ENCODE results near the gene STX8. TPM values are rescaled to one million over a fixed set of nuclear protein-coding genes. Genes with fewer than 3 reads are reported as not detected.

STX8 gene
- total RNA-seq, 4 donors from 2014 or later: 22.0 to 67.3 (median 46.5) TPM

- intact Hi-C loops (cut with DNase I; ENCODE audit: low total_unique reads): no loop called here
- H3K9me3 ChIP-seq: no peaks in the 10 kb centered on the region
- no peak overlapping the region for H3K4me3 ChIP-seq
- H3K36me3 ChIP-seq: no peaks in the 10 kb centered on the region
- H3K27me3 ChIP-seq: no peaks in the 10 kb centered on the region
- peak overlapping the region; percentile 84 to 89 for H3K27ac ChIP-seq
- H3K4me1 ChIP-seq: peaks cover 0 to 3% of the 10 kb centered on the region in 2 donors
- DNase-seq: no peak
- TF ChIP-seq POLR2A (IDR thresholded peaks at IDR 0.05): no peak
- no peak for TF ChIP-seq CTCF (IDR thresholded peaks at IDR 0.05)
Measured at GRCh38 chr17:9233271-9233599, 342.4 kb downstream of the STX8 start.

- peak; percentile 86 to 93 for DNase-seq
- intact Hi-C loops (cut with DNase I; ENCODE audit: low total_unique reads): no loop called here
- TF ChIP-seq POLR2A (IDR thresholded peaks at IDR 0.05) (peak in 1 of 2 donors; percentile 18), CTCF (IDR thresholded peaks at IDR 0.05) (peak in 1 of 4 experiments; percentile 7)
- H3K27ac ChIP-seq: peak overlapping the region; percentile 84 to 89
- H3K9me3 ChIP-seq: no peaks in the 10 kb centered on the region
- no peaks in the 10 kb centered on the region for H3K36me3 ChIP-seq
- no peaks in the 10 kb centered on the region for H3K27me3 ChIP-seq
- H3K4me1 ChIP-seq: peaks cover 0 to 7% of the 10 kb centered on the region in 2 donors
- H3K4me3 ChIP-seq: no peak overlapping the region
Measured at GRCh38 chr17:9232591-9233270, 342.9 kb downstream of the STX8 start.

- intact Hi-C loops (cut with DNase I; ENCODE audit: low total_unique reads): no loop called here
Measured at GRCh38 chr17:9232155-9232475, 343.5 kb downstream of the STX8 start.

GRCh38 chr17:9231449-9232154 lies 344.0 kb downstream of the STX8 start:
- H3K27me3 ChIP-seq: no peaks in the 10 kb centered on the region
- H3K4me3 ChIP-seq: no peak overlapping the region
- DNase-seq: no peak
- intact Hi-C loops (cut with DNase I; ENCODE audit: low total_unique reads): no loop called here
- H3K36me3 ChIP-seq: no peaks in the 10 kb centered on the region
- TF ChIP-seq CTCF (IDR thresholded peaks at IDR 0.05) (no peak), POLR2A (IDR thresholded peaks at IDR 0.05) (no peak)
- peaks cover 0 to 7% of the 10 kb centered on the region in 2 donors for H3K4me1 ChIP-seq
- peak overlapping the region; percentile 84 to 89 for H3K27ac ChIP-seq
- no peaks in the 10 kb centered on the region for H3K9me3 ChIP-seq

More at GRCh38 chr17:9232155-9232475, 343.5 kb downstream of the STX8 start:
- Histone ChIP-seq H3K36me3 (no peaks in the 10 kb centered on the region), H3K27ac (peak overlapping the region; percentile 84 to 89), H3K27me3 (no peaks in the 10 kb centered on the region), H3K4me1 (peaks cover 0 to 7% of the 10 kb centered on the region in 2 donors), H3K9me3 (no peaks in the 10 kb centered on the region), H3K4me3 (no peak overlapping the region)
- TF ChIP-seq POLR2A (IDR thresholded peaks at IDR 0.05) (no peak), CTCF (IDR thresholded peaks at IDR 0.05) (no peak)
- DNase-seq: no peak

GRCh38 chr17:9230861-9231260 lies 344.8 kb downstream of the STX8 start:
- Histone ChIP-seq H3K9me3 (no peaks in the 10 kb centered on the region), H3K4me3 (no peak overlapping the region), H3K27ac (peak overlapping the region in 1 of 2 donors; percentile 89), H3K27me3 (no peaks in the 10 kb centered on the region), H3K4me1 (peaks cover 0 to 7% of the 10 kb centered on the region in 2 donors), H3K36me3 (no peaks in the 10 kb centered on the region)
- intact Hi-C loops (cut with DNase I; ENCODE audit: low total_unique reads): no loop called here
- TF ChIP-seq CTCF (IDR thresholded peaks at IDR 0.05) (no peak), POLR2A (IDR thresholded peaks at IDR 0.05) (no peak)
- DNase-seq: no peak
